GM21825 (cell line): ENCODE results near the gene ZBTB16.

Source experiments
- ATAC-seq: cut with Tn5 transposase; IDR thresholded peaks from one replicate; pipeline ENCODE4 v1.9.1; 2021; ENCODE audit warnings: mild to moderate bottlenecking, moderate library complexity; ENCODE audit not compliant: unreplicated experiment

The ZBTB16 gene

DNA sequence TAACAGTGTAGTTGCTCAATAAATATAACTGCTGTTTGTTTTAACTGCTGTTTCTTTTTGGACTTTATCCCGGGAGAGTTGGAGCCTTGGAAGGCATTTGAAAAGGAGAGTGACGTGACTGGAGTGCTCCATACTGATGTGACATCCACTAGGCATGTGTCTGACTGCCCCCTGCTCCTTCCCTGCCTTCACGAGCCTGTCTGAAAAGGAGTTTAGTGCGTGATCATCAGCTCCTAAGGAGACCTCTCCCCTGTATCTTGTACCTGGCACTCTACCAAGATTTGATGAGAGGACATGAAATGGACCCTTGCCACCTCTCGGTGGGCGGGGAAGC is 22.9 kb downstream of the ZBTB16 start:
- no peak for ATAC-seq

DNA sequence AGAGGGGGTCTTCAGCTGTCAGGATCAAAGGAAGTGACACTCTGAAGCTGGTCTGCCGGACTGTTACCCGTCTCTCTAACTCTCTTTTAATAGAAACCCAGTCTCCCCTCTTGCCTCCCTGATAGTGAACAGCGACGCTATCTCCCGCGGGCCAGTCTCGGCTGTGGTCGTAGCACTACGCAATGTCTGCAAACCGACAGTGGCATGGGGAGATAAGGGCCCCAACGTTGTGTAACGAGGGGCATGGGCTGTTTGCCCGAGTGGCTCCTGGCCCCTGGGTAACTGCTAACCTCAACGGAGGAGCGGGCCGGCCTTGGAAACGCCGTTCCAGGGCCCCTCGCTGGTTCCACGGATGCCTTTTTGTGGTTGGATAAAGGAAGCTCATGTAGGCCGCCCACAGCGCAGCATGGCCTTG is 23.3 kb downstream of the ZBTB16 start:
- ATAC-seq: no peak

DNA sequence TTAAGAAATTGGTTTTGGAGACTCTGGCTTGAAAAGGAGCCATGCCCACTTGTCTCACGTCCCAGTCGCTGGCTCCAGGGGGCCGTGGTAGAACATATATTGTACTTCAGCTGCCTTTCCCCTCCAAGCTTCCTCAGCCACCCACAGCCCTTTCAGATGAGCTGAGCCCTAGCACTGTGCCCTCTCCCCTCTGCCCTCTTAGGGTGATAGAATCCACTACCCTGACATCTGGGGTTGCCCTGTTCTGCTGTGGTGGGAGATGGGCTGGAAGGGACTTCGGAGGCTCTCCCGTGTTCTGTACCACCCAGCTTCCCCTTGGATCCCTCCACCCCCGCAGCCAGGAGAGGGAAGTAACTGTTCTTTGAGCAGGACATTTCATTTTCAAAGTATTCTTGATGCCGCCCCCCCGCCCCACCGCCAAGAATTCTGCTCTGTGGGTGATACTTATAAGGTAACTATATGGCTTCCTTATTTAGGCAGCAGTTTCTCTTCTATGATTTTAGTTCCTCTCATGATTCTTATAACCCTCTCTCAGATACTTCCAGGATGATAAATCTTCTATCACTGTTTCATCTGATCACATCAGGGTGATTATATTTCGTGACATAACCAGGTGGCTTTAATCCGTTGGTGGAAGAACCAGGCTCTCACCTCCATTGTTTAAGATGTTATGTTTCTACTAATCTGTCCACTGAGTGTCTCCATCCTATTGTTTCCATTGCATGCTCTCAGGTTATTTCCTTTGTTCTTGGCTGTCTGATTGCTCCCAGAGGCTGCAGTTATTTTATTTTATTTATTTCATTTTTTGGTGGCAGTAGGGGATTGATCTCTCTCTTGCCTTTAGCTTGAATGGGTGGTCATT is 24.1 kb downstream of the ZBTB16 start:
- no peak for ATAC-seq

DNA sequence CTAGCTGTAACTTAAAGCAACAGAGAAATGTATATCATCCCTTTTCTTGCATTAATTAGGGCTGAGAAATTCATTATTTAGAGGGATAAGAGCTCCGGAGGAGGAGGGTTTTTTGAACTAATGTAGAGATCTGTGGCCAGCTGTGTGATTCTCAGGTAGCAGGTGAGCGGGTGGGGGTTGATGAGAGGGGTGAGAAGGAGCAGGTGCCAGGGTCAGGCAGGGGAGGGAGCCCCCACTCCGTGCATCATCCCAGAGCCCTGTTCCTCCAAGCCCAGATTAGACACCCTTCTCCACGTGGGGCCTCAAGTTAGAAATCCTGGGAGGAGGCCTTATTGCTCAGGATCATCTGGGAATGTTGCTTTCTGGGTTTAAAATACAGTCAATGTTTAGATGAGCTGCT is 24.9 kb downstream of the ZBTB16 start:
- ATAC-seq: no peak

DNA sequence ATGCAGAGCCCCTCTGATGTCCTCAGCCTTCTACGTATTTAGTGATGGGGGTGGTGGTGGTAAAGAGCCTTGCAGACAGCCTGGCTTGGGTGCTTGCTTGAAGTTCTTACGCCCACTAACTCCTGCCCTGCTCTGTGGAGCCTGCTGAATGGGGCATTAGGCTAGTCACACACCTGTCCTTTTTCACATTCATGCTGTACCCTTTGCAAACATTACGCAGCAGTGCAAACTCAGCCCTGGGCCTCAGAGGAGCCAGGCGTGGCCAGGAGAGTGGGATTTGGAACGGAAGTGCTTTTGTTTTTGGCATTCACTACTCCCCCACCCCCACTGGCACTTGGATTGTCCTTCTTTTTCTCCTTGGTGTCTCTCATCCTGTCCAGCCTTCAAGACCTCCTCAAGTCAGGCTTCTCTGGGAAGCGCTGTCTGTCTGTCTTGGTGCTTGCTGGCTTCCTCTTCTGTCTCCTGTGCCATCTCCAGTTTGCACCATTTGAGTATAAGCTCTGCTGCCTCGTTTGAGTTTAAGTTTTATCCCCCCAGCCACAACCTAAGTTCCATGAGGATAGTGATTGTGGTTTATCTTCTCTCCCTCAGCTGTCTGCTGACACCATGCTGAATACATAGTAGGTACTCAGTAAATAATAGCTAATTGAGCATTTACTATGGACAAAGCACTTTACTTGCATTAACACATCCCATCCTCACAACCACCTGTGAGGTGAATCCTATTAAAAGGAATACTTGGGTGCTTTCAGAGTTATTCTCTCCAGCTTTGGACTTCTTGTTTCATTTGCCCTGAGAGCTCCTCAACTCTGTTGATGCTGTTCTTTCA is 26.7 kb downstream of the ZBTB16 start:
- ATAC-seq: no peak

DNA sequence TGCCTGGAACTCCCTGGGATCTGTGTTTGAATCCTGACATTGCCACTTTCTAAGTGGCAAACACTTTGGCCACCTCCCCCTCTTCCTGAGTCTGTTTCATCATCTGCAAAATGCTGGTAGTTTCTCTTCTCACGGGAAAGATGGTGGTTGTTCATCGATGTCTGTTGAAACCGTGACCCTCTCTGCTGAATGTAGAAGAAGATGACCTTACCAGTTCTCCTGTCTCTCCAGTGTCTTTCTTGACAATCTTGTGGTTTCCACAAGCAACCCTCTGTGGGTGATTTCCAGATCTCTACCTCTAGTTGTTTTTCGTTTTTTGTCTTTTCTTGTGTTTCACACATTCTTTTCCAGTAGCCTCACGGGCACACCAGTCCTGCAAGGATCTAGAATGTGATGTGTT is 27.5 kb downstream of the ZBTB16 start:
- no peak for ATAC-seq

DNA sequence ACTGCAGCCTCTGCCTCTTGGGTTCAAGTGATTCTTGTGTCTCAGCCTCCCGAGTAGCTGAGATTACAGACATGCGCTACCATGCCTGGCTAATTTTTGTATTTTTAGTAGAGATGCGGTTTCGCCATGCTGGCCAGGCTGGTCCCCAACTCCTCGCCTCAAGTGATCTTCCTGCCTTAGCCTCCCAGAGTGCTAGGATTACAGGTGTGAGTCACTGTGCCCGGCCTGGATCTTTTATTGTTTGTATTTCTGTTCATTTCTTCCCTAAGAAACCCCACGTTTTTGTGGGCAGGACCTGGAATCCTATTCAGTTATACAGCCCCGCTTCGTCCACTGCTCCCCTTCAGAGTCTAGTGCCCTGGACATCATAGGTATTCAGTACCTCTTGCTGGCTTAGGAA is 28.7 kb downstream of the ZBTB16 start:
- no peak for ATAC-seq

DNA sequence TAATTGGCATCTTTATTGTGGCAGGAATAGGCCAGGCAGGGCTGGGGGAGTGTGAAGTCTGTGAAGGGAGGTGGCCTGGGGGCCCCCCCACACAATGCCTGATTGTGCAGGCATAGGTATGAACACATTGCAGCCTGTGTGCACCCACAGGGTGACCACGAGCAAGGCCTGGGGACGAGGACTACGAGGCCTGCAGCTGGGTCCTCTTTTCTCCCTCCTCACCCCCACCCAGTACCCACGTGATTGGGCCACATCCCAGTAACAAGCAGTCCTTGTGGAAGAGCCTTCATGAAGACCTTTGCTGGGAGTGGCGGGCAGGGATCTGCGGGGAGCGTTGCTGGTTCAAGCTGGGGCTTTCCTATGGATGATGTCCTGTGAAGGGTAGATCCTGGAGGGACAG is 29.3 kb downstream of the ZBTB16 start:
- no peak for ATAC-seq

DNA sequence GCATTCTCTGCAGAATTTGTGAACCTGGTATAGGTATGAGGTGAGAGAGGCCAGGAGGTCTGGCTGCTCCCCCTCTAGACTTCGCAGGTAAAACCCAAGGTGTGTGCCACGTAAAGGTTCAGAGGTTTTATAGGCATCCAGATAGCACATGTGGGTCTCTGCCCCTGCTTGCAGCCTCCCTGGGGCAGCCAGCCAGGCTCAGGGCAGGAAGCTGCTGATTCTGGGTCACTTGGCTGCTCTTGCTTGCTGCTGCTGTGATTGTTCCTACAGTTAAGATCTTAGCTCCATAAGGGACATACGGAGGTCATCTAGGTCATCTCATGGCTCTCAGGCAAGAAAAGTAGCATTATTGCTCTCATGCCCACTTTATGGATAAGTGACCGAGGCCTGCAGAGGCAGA is 30.2 kb downstream of the ZBTB16 start:
- ATAC-seq: no peak

DNA sequence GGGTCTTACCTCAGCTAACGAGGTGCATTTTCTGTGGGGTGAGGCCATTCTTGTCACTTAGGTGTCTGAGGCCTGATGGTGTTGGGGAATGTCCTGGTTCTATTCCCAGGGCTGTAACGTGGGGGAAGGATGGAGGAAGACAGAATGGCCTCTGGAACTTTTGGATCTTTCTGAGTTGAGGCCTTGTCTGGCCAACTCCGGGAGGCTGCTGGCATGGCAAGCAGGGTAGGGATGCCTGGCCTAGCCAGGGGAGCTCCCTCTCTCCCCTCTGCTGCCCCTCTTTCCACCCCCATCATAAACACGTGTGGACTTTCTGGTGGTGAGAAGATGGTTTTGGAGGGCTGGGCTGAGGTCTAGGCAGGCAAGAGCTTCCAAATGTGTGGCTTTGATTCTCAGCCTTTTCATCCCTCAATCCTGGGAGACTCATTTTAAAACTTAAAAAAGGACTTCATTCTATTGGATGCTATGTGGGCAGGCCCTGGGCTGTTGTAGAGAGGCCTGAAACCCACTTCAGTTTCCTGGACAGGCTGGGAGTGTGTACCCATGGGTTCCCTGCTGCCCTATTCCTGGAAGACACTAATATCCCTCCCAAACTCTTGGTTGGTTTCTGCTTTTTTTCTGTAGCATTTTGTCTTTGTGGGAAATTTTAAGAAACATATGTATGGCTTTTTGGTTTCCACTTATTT is 30.9 kb downstream of the ZBTB16 start:
- ATAC-seq: no peak

DNA sequence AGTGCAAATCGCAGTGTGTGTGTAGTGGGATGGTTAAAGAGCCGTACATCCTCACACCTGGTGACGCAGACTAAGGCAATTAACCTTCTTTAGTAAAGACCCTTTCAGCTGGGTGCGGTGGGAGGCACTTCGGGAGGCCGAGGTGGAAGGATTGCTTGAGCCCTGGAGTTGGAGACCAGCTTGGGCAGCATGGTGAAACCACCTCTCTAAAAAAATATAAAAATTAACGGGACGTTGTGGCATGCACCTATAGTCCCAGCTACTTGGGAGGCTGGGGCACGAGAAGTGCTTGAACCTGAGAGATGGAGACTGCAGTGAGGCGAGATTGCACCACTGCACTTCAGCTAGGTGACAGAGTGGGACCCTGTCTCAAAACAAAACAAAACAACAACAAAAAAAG is 31.5 kb downstream of the ZBTB16 start:
- no peak for ATAC-seq

DNA sequence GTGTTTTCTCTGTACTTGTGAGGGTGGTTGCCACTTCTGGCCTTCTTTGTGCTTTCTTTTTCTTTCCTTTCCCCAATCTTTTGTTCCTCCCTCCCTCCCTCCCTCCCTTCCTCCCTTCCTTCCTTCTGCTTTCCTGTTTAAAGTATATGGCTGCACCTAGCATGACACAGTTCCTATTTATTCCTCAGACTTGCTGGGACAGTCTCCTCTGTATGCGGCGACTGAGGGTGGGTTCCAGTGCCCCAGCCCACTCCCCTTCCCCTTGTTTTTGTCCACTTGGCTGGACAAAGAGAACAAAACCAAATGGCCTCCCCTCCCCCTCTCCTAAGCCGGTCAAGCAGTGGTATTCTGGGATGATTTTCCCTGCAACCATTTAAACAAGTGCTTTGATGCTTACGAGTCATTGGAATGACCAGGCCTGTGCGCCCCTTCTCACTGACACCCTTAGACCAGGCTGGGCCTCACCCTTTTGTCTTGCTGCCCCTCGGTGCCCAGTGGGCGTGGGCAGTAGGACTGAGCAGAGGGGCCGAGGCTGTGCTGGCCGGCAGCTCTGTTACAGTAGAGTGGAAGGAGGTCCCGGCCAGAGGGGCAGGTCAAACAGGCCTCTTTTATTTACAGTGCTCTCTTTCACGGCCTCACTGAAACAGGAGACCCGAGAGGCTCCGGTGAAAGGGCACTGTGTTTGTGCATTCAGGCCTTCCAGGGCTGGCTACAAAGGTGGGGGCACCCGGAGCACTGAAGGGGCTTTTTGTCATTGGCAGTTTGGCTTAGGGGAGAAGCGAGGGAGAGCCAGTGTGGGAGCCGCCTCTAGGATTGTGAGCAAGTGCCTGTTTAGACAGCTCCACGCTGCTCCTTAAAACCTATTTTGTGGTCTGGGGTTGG is 32.2 kb downstream of the ZBTB16 start:
- ATAC-seq: no peak

DNA sequence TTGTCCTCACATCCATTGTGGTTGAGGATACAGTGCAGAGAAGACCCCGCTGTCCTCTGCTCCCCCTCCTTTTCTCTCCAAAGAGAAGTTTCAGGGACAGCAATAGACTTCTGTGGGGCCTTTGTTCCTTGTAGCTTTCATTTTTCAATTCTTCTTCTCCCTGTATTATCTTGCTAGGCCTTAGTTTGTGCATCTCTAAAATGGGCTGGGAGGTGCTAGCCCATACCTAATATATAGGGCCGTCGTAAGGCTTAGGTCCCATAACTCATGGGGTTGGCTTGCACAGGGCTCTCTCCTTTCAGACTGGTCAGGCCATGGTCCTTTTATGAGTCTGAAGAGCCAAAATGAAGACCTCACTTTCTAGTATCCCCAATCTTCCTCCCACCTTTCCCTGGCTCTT is 33.0 kb downstream of the ZBTB16 start:
- ATAC-seq: no peak

DNA sequence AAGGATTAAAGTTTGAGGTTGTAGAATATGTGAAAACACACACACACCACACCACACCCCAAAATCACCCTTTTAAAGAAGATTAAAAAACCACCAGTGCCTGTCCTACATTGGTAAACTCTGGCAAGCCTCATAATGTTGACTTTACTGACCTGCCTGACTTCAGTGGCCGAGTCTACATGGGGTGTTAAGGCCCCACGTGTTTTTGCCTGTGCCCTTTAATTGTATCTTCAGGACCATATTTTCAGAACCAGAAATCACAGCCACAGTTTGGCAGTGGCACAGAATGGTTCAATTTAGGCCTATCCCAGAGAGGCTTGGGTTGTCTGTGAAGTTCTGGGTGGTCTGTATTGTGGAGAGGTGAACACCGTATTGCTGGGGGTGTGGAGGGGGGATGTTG is 33.4 kb downstream of the ZBTB16 start:
- ATAC-seq: no peak

DNA sequence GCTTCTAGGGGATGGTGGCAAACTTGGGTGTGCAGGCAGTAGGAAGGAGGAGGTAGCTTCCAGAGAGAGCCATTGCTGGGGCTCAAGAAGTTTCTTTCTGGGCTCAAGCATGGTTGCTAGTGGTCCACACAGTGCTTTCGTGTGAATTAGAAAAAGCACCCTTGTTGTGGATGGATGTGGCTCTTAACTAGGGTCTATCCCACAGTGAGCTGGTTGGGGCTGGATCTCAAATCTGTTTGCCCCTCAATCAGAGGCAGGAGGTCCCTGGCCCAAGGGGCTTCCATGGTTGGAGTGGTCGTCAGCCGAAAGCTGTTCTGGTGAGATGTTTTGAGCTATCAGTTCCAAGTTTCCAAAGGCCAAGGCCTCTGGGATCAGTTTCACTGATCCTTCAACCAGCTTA is 35.0 kb downstream of the ZBTB16 start:
- no peak for ATAC-seq

DNA sequence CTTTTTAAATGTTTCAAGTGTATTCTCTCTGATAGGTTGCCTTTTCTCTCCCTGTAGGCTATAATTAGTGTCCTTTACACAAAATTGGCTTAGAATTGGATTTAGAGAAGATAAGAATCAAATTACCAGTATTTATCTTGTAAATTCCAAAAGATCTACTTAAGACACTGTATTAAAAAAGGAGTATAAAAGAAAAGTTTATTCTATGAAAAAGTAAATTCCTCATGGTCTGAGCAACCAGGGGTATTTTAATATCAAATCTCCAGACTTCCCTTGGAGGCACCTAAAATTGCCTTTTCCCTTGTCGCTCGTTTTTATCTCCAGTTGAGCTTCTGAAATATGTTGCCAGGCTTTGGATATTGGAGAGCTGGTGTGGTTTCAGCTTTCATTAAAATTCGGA is 36.4 kb downstream of the ZBTB16 start:
- no peak for ATAC-seq

DNA sequence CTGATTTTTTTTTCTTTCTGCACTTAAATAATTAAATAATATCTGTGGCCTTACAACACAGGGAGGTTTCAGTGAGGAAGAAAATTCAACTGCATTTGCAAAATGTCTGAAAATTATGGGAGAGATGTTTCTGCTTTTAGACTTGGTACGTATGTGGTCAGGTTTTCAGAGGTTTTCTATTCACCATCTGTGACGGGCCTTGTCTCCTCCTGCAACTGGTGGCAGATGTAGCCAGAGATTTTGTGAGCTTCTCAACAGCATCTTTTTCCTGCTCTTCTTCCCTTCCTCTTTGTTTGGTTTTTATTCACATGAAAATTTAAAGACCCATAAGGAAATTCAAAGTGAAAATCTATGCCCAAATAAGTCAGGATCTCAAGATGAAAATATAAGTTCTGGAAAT is 38.3 kb downstream of the ZBTB16 start:
- no peak for ATAC-seq

DNA sequence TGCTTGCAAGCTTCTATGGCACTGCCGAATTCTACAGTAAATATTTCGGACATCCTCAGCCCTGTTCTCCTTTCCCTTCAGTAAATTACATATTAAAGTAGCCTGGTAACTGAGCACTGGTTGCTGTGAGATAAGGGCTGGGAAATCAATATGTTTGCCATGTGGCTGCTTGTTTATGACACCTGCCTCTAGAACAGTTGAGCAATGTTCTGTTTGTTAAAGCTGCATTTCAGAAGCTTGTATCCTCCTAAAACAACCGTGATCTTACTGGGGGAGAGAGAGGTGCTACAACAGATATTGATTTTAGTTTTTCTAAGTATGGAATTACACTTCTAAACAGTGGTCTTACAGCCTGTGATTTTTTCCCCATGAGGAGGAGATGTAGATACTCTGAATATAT is 39.4 kb downstream of the ZBTB16 start:
- ATAC-seq: no peak

DNA sequence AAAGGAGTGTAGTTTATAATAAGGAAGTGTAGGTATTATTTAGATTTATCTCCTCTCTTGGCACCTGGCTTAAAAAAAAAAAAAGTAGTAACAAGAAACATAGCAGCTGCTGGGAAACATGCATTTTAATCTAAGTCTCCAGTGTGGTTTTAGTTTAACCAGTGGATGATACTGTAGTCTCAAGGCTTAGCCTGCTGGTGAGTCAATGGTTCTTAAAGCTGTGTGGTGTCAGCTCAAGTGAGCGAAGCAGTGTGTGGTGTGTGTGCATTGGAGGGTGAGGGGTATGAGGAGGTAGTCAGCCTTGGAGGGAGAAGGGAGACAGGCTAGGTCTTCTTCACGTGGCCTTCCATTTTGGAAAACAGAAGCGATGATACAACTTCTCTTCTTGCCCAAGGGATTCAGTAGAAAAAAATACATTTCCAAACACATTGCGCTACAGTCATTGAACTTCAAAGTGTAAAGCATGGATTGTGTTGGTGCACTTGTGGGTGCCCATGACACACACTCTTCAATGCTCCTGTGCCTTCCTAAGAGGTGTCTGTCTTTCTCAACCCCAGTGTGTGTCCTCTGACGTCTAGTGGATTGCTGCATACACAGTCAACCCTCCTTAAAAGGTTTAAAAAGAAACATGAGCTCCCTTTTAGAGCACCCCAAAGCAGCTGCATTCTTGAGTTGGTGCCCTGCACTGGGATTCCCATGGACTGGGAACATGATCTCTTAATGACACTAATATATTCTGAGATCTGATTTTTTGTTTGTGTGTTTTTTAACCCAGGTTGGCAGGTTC is 40.1 kb downstream of the ZBTB16 start:
- no peak for ATAC-seq
